A549 (cell line): ENCODE results near the gene GPSM1.

Source experiments
- KDM1A ChIP-seq: fragments of 200-600 bp; sonication (generic); IDR thresholded peaks from 2 replicates; pipeline ENCODE4 v1.6.1; 2016; ENCODE audit warnings: low read depth, mild to moderate bottlenecking
- TF ChIP-seq, protein P1 (sequence below): fragments of >200 bp; sonication (Bioruptor Twin); formaldehyde crosslinking; IDR thresholded peaks from 3 replicates; pipeline ENCODE4 v1.5.1; 2016
- TF ChIP-seq, protein P2 (sequence below): IDR thresholded peaks from 2 replicates; pipeline ENCODE4 v1.6.1; 2012

DNA sequence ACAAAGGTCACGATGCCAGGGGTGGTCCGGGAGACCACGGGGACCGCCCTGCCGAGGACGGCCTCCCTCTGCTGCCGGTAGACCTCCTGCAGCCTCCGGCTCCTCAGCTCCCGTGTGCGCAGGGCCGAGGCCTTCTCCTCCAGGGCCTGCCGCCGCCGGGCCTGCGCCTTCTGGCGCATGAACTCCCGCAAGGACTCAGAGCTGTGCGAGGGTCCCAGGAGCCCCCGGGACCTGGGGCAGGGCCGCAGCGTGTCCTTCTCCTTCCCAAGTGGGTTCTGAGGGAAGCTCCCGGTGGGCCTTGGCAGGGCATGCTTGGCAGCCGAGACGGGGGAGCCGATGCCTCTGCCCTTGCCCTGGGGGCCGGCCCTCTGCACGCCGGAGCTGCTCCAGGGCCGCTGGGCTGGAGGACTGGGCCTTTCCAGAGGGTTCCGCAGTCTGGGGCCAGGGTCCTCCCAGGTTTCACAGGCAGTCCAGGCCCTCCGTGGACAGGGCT is 36.8 kb upstream of the GPSM1 start:
- TF ChIP-seq, protein P1, sequence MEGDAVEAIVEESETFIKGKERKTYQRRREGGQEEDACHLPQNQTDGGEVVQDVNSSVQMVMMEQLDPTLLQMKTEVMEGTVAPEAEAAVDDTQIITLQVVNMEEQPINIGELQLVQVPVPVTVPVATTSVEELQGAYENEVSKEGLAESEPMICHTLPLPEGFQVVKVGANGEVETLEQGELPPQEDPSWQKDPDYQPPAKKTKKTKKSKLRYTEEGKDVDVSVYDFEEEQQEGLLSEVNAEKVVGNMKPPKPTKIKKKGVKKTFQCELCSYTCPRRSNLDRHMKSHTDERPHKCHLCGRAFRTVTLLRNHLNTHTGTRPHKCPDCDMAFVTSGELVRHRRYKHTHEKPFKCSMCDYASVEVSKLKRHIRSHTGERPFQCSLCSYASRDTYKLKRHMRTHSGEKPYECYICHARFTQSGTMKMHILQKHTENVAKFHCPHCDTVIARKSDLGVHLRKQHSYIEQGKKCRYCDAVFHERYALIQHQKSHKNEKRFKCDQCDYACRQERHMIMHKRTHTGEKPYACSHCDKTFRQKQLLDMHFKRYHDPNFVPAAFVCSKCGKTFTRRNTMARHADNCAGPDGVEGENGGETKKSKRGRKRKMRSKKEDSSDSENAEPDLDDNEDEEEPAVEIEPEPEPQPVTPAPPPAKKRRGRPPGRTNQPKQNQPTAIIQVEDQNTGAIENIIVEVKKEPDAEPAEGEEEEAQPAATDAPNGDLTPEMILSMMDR: no peak
- TF ChIP-seq, protein P2, sequence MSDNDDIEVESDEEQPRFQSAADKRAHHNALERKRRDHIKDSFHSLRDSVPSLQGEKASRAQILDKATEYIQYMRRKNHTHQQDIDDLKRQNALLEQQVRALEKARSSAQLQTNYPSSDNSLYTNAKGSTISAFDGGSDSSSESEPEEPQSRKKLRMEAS: no peak
- no peak for TF ChIP-seq KDM1A
